Hepatocyte (in vitro differentiated cells): ENCODE measurements around the gene ACO2. TPM values are rescaled to one million over a fixed set of nuclear protein-coding genes. Genes with fewer than 3 reads are reported as not detected.

Experiments used
- DNase-seq: peaks from one replicate; pipeline ENCODE4 v3.0.0-alpha.2; 2016; ENCODE audit warnings: low spot score
- H2AFZ ChIP-seq: fragments of 200-600 bp; sonication (generic); 2 replicates; pipeline ENCODE4 v1.6.0; 2016; ENCODE audit warnings: antibody characterized with exemption, mild to moderate bottlenecking
- H3K27ac ChIP-seq: fragments of 200-600 bp; sonication (generic); 2 replicates; pipeline ENCODE4 v1.5.1; 2016; ENCODE audit warnings: mild to moderate bottlenecking
- H3K27me3 ChIP-seq: fragments of 200-600 bp; sonication (generic); 2 replicates; pipeline ENCODE4 v1.6.1; 2016
- H3K36me3 ChIP-seq: fragments of 200-600 bp; sonication (generic); replicated peaks from 2 replicates; pipeline ENCODE4 v1.5.1; 2016; ENCODE audit warnings: low read depth; ENCODE audit not compliant: insufficient read depth
- H3K4me1 ChIP-seq: fragments of 200-600 bp; sonication (generic); 2 replicates; pipeline ENCODE4 v1.5.1; 2016; ENCODE audit warnings: mild to moderate bottlenecking, moderate library complexity; ENCODE audit not compliant: insufficient read depth
- H3K4me2 ChIP-seq: fragments of 200-600 bp; sonication (generic); 2 replicates; pipeline ENCODE4 v1.6.0; 2016
- H3K4me3 ChIP-seq: fragments of 200-600 bp; sonication (generic); 2 replicates; pipeline ENCODE4 v1.5.1; 2016; ENCODE audit warnings: mild to moderate bottlenecking
- H3K79me2 ChIP-seq: fragments of 200-600 bp; sonication (generic); 2 replicates; pipeline ENCODE4 v1.6.0; 2017; ENCODE audit warnings: mild to moderate bottlenecking
- H3K9me2 ChIP-seq: fragments of 200-600 bp; sonication (generic); replicated peaks from 2 replicates; pipeline ENCODE4 v1.6.0; 2017; ENCODE audit warnings: mild to moderate bottlenecking; ENCODE audit not compliant: insufficient read depth
- H3K9me3 ChIP-seq: fragments of 200-600 bp; sonication (generic); 2 replicates; pipeline ENCODE4 v1.5.1; 2016; ENCODE audit warnings: low read depth, mild to moderate bottlenecking
- H4K20me1 ChIP-seq: fragments of 200-600 bp; sonication (generic); 2 replicates; pipeline ENCODE4 v1.6.0; 2016; ENCODE audit warnings: mild to moderate bottlenecking; ENCODE audit not compliant: insufficient read depth, poor library complexity, severe bottlenecking
- CTCF ChIP-seq: fragments of 200-600 bp; sonication (generic); IDR thresholded peaks from 2 replicates; pipeline ENCODE4 v1.5.1; 2016; ENCODE audit warnings: antibody characterized with exemption, mild to moderate bottlenecking; ENCODE audit not compliant: poor library complexity
- EZH2 ChIP-seq: fragments of 200-600 bp; sonication (generic); IDR thresholded peaks from 2 replicates; pipeline ENCODE4 v1.6.1; 2016; ENCODE audit warnings: antibody characterized with exemption, mild to moderate bottlenecking, borderline replicate concordance
- EZH2phosphoT487 ChIP-seq: fragments of 200-600 bp; sonication (generic); IDR thresholded peaks from one replicate; pipeline ENCODE4 v1.6.1; 2018; ENCODE audit warnings: antibody characterized with exemption, mild to moderate bottlenecking, low read depth, moderate library complexity; ENCODE audit not compliant: unreplicated experiment, severe bottlenecking
- WGBS: methylation state at CpG from one replicate; pipeline ENCODE4 v1.1.6; 2016; ENCODE audit warnings: low lambda C conversion rate; ENCODE audit errors: missing lambda C conversion rate; 5-methylcytosine and 5-hydroxymethylcytosine counted together
- polyA plus RNA-seq: library from polyadenylated mRNA; unstranded; fragments of >200 nt; fragmentation: Nextera tagmentation; extraction: Ambion mirVana; gene quantifications from 2 replicates; pipeline ENCODE4 v1.2.1, GENCODE V29; 2016
- total RNA-seq: library from RNA; depleted of rRNA; stranded (reverse); fragments of >200 nt; gene quantifications from 2 replicates; pipeline ENCODE4 v1.2.3, GENCODE V29; 2014

The ACO2 gene
- total and polyA plus RNA-seq, 2 experiments from 2014 or later = 129 to 196 TPM

- Histone ChIP-seq H4K20me1 (no peaks in the 10 kb centered on the region), H3K27me3 (no peaks in the 10 kb centered on the region), H3K4me2 (no peak overlapping the region), H3K36me3 (no peaks in the 10 kb centered on the region), H3K9me3 (no peaks in the 10 kb centered on the region), H3K79me2 (peaks cover 3% of the 10 kb centered on the region), H3K4me3 (no peak overlapping the region), H3K27ac (no peak overlapping the region), H2AFZ (no peak overlapping the region), H3K9me2 (no peaks in the 10 kb centered on the region), H3K4me1 (no peaks in the 10 kb centered on the region)
- no peak for DNase-seq
- TF ChIP-seq CTCF (no peak), EZH2 (no peak), EZH2phosphoT487 (no peak)
- WGBS = 96% methylated on average over 18 of the region's 18 CpGs
Measured at GRCh38 chr22:41530890-41531714, 62.2 kb downstream of the ACO2 start.

- Histone ChIP-seq H3K4me1 (no peaks in the 10 kb centered on the region), H3K9me3 (no peaks in the 10 kb centered on the region), H4K20me1 (no peaks in the 10 kb centered on the region), H2AFZ (no peak overlapping the region), H3K4me3 (no peak overlapping the region), H3K27me3 (no peaks in the 10 kb centered on the region), H3K9me2 (no peaks in the 10 kb centered on the region), H3K79me2 (peaks cover 3% of the 10 kb centered on the region), H3K4me2 (no peak overlapping the region), H3K36me3 (no peaks in the 10 kb centered on the region), H3K27ac (no peak overlapping the region)
- TF ChIP-seq EZH2phosphoT487 (no peak), CTCF (no peak), EZH2 (no peak)
- WGBS = 93% methylated on average over 17 of the region's 17 CpGs
- DNase-seq = no peak
Measured at GRCh38 chr22:41531715-41532477, 63.0 kb downstream of the ACO2 start.

GRCh38 chr22:41532908-41533825 is 64.2 kb downstream of the ACO2 start:
- H3K27me3 ChIP-seq = no peaks in the 10 kb centered on the region
- no peaks in the 10 kb centered on the region for H4K20me1 ChIP-seq
- 66% methylated on average over 19 of the region's 19 CpGs for WGBS
- H3K36me3 ChIP-seq = no peaks in the 10 kb centered on the region
- no peak overlapping the region for H3K4me2 ChIP-seq
- peak; percentile 88 for DNase-seq
- no peaks in the 10 kb centered on the region for H3K4me1 ChIP-seq
- TF ChIP-seq EZH2phosphoT487 = no peak
- TF ChIP-seq CTCF = peak; percentile 69
- no peak for TF ChIP-seq EZH2
- no peak overlapping the region for H3K4me3 ChIP-seq
- H3K9me3 ChIP-seq = no peaks in the 10 kb centered on the region
- H3K9me2 ChIP-seq = no peaks in the 10 kb centered on the region
- peaks cover 6% of the 10 kb centered on the region for H3K79me2 ChIP-seq
- H2AFZ ChIP-seq = no peak overlapping the region
- no peak overlapping the region for H3K27ac ChIP-seq
